Fibroblast of villous mesenchyme (primary cell): Measurements from ENCODE around the gene PRDM4. TPM values are rescaled to one million over a fixed set of nuclear protein-coding genes. Genes with fewer than 3 reads are reported as not detected.

Source experiments
- DNase-seq: peaks from one replicate; pipeline ENCODE4 v3.0.0-alpha.2; 2010; ENCODE audit warnings: low read depth
- H3K4me3 ChIP-seq: 2 replicates; pipeline ENCODE4 v1.5.1; 2011; ENCODE audit warnings: low read depth, mild to moderate bottlenecking, low read length
- total RNA-seq: library from RNA; depleted of rRNA; stranded (reverse); fragments of >200 nt; gene quantifications from 2 replicates; pipeline ENCODE4 v1.2.3, GENCODE V29; 2012
- TF ChIP-seq, protein P1 (sequence below): IDR thresholded peaks from 2 replicates; pipeline ENCODE4 v1.5.1; 2012; ENCODE audit warnings: low read depth, mild to moderate bottlenecking, low read length; ENCODE audit not compliant: insufficient read depth

The PRDM4 gene
- total RNA-seq, 1 donor, result 28.9 TPM

- TF ChIP-seq, protein P1, sequence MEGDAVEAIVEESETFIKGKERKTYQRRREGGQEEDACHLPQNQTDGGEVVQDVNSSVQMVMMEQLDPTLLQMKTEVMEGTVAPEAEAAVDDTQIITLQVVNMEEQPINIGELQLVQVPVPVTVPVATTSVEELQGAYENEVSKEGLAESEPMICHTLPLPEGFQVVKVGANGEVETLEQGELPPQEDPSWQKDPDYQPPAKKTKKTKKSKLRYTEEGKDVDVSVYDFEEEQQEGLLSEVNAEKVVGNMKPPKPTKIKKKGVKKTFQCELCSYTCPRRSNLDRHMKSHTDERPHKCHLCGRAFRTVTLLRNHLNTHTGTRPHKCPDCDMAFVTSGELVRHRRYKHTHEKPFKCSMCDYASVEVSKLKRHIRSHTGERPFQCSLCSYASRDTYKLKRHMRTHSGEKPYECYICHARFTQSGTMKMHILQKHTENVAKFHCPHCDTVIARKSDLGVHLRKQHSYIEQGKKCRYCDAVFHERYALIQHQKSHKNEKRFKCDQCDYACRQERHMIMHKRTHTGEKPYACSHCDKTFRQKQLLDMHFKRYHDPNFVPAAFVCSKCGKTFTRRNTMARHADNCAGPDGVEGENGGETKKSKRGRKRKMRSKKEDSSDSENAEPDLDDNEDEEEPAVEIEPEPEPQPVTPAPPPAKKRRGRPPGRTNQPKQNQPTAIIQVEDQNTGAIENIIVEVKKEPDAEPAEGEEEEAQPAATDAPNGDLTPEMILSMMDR, result no peak
- no peak overlapping the region for H3K4me3 ChIP-seq
- no peak for DNase-seq
Measured at GRCh38 chr12:107794451-107794850, 33.5 kb upstream of the PRDM4 start.

- no peak overlapping the region for H3K4me3 ChIP-seq
- TF ChIP-seq, protein P1, result no peak
- no peak for DNase-seq
Measured at GRCh38 chr12:107791465-107792089, 30.6 kb upstream of the PRDM4 start.

- TF ChIP-seq, protein P1, result no peak
- no peak overlapping the region for H3K4me3 ChIP-seq
- DNase-seq, result no peak
Measured at GRCh38 chr12:107788690-107789458, 27.9 kb upstream of the PRDM4 start.

DNA sequence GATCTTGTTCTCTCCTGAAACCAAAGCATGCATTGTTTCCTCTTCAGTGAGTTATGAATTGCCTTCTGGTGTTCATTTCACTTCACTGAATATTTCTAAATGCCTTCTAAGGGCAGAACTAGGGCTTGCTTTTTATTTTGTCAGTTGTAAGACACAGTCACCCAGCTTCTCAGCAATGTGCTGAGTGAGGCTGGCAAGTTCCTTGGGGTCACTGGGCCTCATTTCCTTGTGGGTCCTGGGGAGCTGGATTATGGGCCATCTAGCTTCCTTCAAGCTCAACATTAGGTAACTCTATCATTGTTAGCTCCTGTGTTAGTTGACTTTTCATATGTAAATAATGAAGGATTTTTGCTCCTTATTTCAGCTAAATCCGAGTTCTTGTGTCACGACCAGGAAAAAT is 27.3 kb upstream of the PRDM4 start:
- DNase-seq, result no peak
- no peak overlapping the region for H3K4me3 ChIP-seq
- TF ChIP-seq, protein P1, result no peak

DNA sequence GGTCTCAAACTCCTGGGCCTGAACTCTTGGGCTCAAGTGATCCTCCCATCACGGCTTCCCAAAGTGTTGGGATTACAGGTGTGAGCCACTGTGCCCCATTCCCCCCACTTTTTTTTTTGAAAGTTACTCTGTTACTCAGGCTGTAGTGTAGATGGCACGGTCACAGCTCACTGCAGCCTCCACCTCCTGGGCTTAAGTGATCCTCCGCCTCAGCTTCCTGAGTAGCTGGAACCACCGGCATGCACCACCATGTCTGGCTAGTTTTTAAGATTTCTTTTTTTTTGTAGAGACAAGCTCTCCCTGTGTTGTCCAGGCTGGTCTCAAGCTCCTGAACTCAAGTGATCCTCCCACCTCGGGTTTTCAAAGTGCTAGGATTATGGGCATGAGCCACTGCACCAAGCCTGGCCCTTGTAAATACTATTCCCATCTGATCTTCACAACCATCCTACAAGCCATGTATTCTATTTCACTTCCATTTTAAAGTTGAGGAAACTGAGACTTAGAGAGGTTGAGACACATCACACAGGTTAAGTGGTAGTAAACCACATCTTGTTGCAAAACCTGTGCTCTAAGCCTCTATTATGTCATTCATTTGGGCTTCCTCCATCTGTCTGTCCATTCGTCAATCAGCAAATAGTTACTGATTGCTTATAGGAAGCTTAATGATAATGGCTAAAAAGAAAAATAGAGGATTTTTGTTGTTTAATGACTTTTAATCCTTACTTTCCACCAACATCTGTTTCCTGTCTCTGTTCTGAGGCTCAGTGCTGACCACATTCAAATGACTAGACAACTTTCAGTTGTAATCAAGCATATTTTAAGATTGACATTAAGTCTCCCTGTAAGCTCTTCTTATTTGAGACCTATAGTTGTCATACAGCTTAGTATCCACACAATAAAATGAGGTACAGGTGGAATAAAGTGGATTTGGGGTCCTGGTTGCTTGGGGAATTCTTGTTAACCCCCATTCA is 22.8 kb upstream of the PRDM4 start:
- DNase-seq, result no peak
- H3K4me3 ChIP-seq, result no peak overlapping the region
- TF ChIP-seq, protein P1, result no peak

- TF ChIP-seq, protein P1, result no peak
- DNase-seq, result no peak
- H3K4me3 ChIP-seq, result no peak overlapping the region
Measured at GRCh38 chr12:107782067-107782466, 21.1 kb upstream of the PRDM4 start.
